Sigmoid colon (tissue), 7 donors: ENCODE measurements around the gene TNIK. TPM values are rescaled to one million over a fixed set of nuclear protein-coding genes. Genes with fewer than 3 reads are reported as not detected.

ENCODE experiments used
- DNase-seq: peaks from one replicate; pipeline ENCODE4 v3.0.0-alpha.2; 2019
- H3K27ac ChIP-seq, 4 donors: fragments of 200-600 bp; sonication (generic); one replicate each; pipeline ENCODE4 v1.5.1; 2016 to 2019; ENCODE audit warnings: mild to moderate bottlenecking in 1 of 4
- H3K27me3 ChIP-seq, 3 donors: fragments of 200-600 bp; sonication (generic); one replicate each; pipeline ENCODE4 v1.5.1; 2019; ENCODE audit warnings: mild to moderate bottlenecking in 1 of 3
- H3K36me3 ChIP-seq, 4 donors: fragments of 200-600 bp; sonication (generic); one replicate each; pipeline ENCODE4 v1.5.1; 2016 to 2019
- H3K4me1 ChIP-seq, 4 donors: fragments of 200-600 bp; sonication (generic); one replicate each; pipeline ENCODE4 v1.5.1; 2017 to 2019
- H3K4me3 ChIP-seq, 4 donors: fragments of 200-600 bp; sonication (generic); one replicate each; pipeline ENCODE4 v1.5.1; 2017 to 2019; ENCODE audit warnings: mild to moderate bottlenecking in 2 of 4, moderate library complexity in 1 of 4
- H3K9me3 ChIP-seq, 4 donors: fragments of 200-600 bp in 3 of 4; sonication (generic) in 3 of 4; one replicate each; pipeline versions ENCODE4 v1.5.1 to v1.6.1; 2013 to 2019
- CTCF ChIP-seq, 4 experiments: fragments of 450-650 bp in 3 of 4; fragments of 200-600 bp in 1 of 4; IDR thresholded peaks; one replicate each; pipeline ENCODE4 v1.5.1; 2016 to 2019; ENCODE audit warnings: antibody characterized with exemption in 4 of 4, mild to moderate bottlenecking in 3 of 4, moderate library complexity in 2 of 4
- EP300 ChIP-seq, 4 donors: sonication (generic); formaldehyde crosslinking; IDR thresholded peaks; one replicate each; pipeline ENCODE4 v1.6.1; 2017; ENCODE audit warnings: antibody characterized with exemption in 4 of 4
- POLR2A ChIP-seq, 2 donors: fragments of 450-650 bp; IDR thresholded peaks; one replicate each; pipeline ENCODE4 v1.6.1; 2016; ENCODE audit warnings: antibody characterized with exemption in 2 of 2, mild to moderate bottlenecking in 2 of 2, moderate library complexity in 2 of 2
- POLR2AphosphoS5 ChIP-seq, 4 donors: sonication (generic); formaldehyde crosslinking; IDR thresholded peaks; one replicate each; pipeline ENCODE4 v1.6.1; 2017; ENCODE audit warnings: antibody characterized with exemption in 4 of 4
- WGBS, 2 donors: extraction: QIAGEN DNeasy Blood & Tissue Kit; methylation state at CpG; one replicate each; pipeline ENCODE4 v1.1.7; 2013; 5-methylcytosine and 5-hydroxymethylcytosine counted together
- intact Hi-C: fragments of 100-400 bp; cut with DNase I; formaldehyde crosslinking; loops from one replicate; pipeline ENCODE4 v1.15.1; 2023
- polyA plus RNA-seq, 3 donors: library from polyadenylated mRNA; stranded (reverse); fragments of 200-250 nt; gene quantifications; one replicate each; pipeline ENCODE4 v1.2.3, GENCODE V29; 2013
- total RNA-seq, 4 donors: library from RNA; depleted of rRNA; stranded (reverse); fragments of >200 nt; gene quantifications; one replicate each; pipeline ENCODE4 v1.1.0, GENCODE V29; 2016
- donor health status: healthy with polysubstance abuse.
- donor health status: Bipolar disorder and iron deficiency.
- donor health status: healthy.

Gene TNIK
- total and polyA plus RNA-seq, 7 donors, result 5.4 to 21.3 (median 9.2) TPM

- Histone ChIP-seq H3K4me1 (no peaks in the 10 kb centered on the region), H3K9me3 (no peaks in the 10 kb centered on the region), H3K4me3 (no peak overlapping the region), H3K27me3 (no peaks in the 10 kb centered on the region), H3K27ac (no peak overlapping the region), H3K36me3 (peaks cover 0 to 20% (median 6%) of the 10 kb centered on the region in 4 donors)
- no peak for DNase-seq
- 84 to 86% methylated on average over 5 of the region's 5 CpGs for WGBS, 2 donors
- intact Hi-C loops, result no loop called here
- TF ChIP-seq CTCF (IDR thresholded peaks at IDR 0.05) (no peak), POLR2AphosphoS5 (IDR thresholded peaks at IDR 0.05) (no peak)
Measured at GRCh38 chr3:171133337-171133736, 326.9 kb downstream of the TNIK start.

GRCh38 chr3:171132873-171133272 is 327.3 kb downstream of the TNIK start:
- no peaks in the 10 kb centered on the region for H3K4me1 ChIP-seq
- no peaks in the 10 kb centered on the region for H3K9me3 ChIP-seq
- peaks cover 0 to 17% (median 4%) of the 10 kb centered on the region in 4 donors for H3K36me3 ChIP-seq
- H3K27ac ChIP-seq, result no peak overlapping the region
- intact Hi-C loops, result no loop called here
- H3K27me3 ChIP-seq, result no peaks in the 10 kb centered on the region
- DNase-seq, result no peak
- no peak for TF ChIP-seq POLR2A (IDR thresholded peaks at IDR 0.05)
- TF ChIP-seq POLR2AphosphoS5 (IDR thresholded peaks at IDR 0.05), result no peak
- no peak for TF ChIP-seq EP300 (IDR thresholded peaks at IDR 0.05)
- TF ChIP-seq CTCF (IDR thresholded peaks at IDR 0.05), result no peak
- H3K4me3 ChIP-seq, result no peak overlapping the region
- 92 to 93% methylated on average over 4 of the region's 4 CpGs for WGBS, 2 donors

GRCh38 chr3:171129827-171130226 is 330.4 kb downstream of the TNIK start:
- no peak overlapping the region for H3K27ac ChIP-seq
- intact Hi-C loops, result no loop called here
- no peak for DNase-seq
- no peaks in the 10 kb centered on the region for H3K27me3 ChIP-seq
- WGBS, 2 donors, result 78% methylated on average over 2 of the region's 2 CpGs
- H3K4me1 ChIP-seq, result no peaks in the 10 kb centered on the region
- no peaks in the 10 kb centered on the region for H3K9me3 ChIP-seq
- no peak for TF ChIP-seq POLR2A (IDR thresholded peaks at IDR 0.05)
- no peak for TF ChIP-seq POLR2AphosphoS5 (IDR thresholded peaks at IDR 0.05)
- TF ChIP-seq CTCF (IDR thresholded peaks at IDR 0.05), result no peak
- no peak for TF ChIP-seq EP300 (IDR thresholded peaks at IDR 0.05)
- no peak overlapping the region for H3K4me3 ChIP-seq
- H3K36me3 ChIP-seq, result peaks cover 0 to 11% (median 0%) of the 10 kb centered on the region in 4 donors

GRCh38 chr3:171127611-171128010 is 332.6 kb downstream of the TNIK start:
- no peaks in the 10 kb centered on the region for H3K9me3 ChIP-seq
- no peak for DNase-seq
- no peak overlapping the region for H3K27ac ChIP-seq
- H3K4me1 ChIP-seq, result no peaks in the 10 kb centered on the region
- no peak overlapping the region for H3K4me3 ChIP-seq
- WGBS, 2 donors, result 90 to 96% methylated on average over 1 of the region's 1 CpG
- no peak for TF ChIP-seq CTCF (IDR thresholded peaks at IDR 0.05)
- TF ChIP-seq EP300 (IDR thresholded peaks at IDR 0.05), result no peak
- TF ChIP-seq POLR2AphosphoS5 (IDR thresholded peaks at IDR 0.05), result no peak
- no peak for TF ChIP-seq POLR2A (IDR thresholded peaks at IDR 0.05)
- intact Hi-C loops, result no loop called here
- H3K27me3 ChIP-seq, result no peaks in the 10 kb centered on the region
- H3K36me3 ChIP-seq, result peaks cover 0 to 32% (median 6%) of the 10 kb centered on the region in 4 donors

- 96 to 97% methylated on average over 7 of the region's 7 CpGs for WGBS, 2 donors
- Histone ChIP-seq H3K36me3 (peaks cover 0 to 41% (median 7%) of the 10 kb centered on the region in 4 donors), H3K4me3 (no peak overlapping the region), H3K9me3 (no peaks in the 10 kb centered on the region), H3K27ac (no peak overlapping the region), H3K27me3 (no peaks in the 10 kb centered on the region), H3K4me1 (no peaks in the 10 kb centered on the region)
- no peak for DNase-seq
- no peak for TF ChIP-seq CTCF (IDR thresholded peaks at IDR 0.05)
- intact Hi-C loops, result no loop called here
Measured at GRCh38 chr3:171126478-171127209, 333.6 kb downstream of the TNIK start.
